HL-60/S4 treated with phorbol 12-myristate 13-acetate at 8.2 ng/mL for 4 days and 3 days (cell line): ENCODE data around the gene UGT2B15.
"Not testable (repeated sequence)": the region's sequence is repeated elsewhere in the genome, so short reads cannot be mapped to it uniquely, and the experiment has no call there.

Experiments used
- in situ Hi-C: fragments of 300-500 bp; cut with MboI; formaldehyde crosslinking; loops from 2 replicates; pipeline ENCODE4 v1.15.0; 2022; ENCODE audit warnings: low sequenced_read_pairs

UGT2B15 gene

DNA sequence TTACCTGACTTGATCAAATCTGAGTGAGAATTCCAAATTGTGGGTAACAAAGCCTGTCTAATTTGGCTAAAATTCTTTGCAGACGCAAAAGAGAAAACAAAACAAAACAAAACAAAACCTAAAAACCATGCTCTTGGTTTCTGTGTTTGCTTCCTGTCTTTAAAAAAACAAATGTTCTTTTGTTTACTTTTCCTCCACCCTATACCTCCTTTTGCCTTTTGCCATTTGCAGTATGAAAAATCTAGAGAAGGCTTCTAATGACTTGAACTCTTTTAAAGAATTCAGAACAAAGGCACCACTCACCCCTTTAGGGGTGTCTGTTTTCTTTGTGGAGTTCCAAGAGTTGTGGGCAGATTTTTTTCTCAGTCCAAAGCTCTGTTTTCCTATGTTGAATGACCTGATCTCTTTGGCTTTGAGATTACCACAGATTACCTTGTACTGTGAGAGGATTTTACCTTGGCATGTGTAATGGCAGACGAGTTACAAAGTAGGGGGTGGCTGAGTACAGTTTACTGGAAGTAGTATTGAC lies 13.9 kb downstream of the UGT2B15 start:
- in situ Hi-C loops, result not testable (repeated sequence)

DNA sequence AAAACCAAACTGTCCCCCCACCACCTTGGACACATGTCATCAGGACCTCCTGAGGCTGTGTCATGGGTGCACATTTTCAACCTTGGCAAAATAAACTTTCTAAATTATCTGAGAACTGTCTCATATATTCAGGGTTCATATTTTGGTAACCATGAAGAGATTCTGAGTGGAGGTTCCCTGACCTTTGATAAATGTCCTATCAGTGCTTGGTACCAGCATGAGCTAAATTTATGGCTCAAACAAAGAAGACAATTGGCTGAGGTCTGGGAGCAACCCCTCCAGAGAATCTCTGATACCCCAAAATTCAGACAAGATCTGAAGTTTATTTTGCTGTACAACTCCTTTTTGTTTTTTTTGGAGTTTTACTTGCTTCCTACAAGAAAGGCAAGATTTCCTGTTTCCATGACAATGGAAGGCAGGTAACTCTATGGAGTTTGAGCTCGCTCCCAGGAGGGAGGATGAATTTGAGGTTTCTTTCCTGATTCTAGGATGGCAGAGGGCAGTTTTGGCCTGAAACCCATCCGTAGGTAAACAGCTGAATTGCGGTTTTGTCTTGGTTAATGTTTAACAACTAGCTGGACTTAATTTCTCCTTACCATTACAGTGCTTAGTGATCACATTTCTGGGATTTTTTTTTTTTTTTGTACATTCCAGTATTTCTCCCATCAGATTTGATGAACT lies 14.5 kb downstream of the UGT2B15 start:
- in situ Hi-C loops, result no loop called here

DNA sequence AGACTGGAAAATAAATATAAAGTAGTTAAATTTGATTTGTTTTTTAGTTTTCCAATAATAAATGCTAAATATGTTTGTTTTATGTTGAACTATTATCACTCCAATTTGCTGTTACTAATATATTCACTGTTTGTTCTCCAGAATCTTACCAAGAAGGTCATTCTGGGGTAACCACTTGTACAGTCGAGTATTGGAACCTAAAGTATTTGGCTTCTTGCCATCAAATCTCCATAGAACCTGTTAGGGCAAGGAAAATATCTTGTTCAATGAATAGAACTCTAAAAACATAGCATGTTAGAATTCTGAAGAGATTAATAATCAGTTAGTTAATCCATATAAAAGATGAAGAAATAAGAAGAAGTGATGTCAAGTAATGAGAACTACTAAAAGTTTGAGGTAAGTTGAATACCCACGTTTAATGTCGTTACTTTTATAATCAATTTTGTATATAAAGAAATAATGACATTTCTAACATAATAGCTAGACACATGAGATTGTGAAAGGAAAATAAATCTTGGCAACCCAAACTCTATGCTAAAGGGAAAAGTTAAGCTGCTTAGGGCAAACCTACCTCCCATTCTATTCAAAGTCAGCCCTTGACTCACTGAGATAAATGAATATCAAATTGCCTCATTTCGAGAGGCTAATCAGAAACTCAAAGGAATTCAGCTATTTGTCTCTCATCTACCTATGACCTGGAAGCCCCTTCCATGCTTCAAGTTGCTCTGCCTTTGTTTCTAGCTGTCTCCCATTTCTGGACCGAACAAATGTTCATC lies 15.3 kb downstream of the UGT2B15 start:
- in situ Hi-C loops, result no loop called here

DNA sequence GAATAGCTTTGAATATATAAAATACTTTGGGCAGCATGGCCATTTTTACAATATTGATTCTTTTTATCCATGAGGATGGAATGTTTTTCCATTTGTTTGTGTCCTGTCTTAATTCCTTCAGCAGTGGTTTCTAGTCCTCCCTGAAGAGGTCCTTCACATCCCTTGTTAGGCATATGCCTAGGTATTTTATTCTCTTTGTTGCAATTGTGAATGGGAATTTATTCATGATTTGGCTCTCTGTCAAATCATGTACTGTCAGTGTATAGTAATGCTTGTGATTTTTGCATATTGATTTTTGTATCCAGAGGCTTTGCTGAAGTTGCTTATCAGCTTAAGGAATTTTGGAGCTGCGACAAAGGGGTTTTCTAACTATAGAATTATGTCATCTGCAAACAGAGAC lies 18.5 kb downstream of the UGT2B15 start:
- in situ Hi-C loops, result no loop called here

DNA sequence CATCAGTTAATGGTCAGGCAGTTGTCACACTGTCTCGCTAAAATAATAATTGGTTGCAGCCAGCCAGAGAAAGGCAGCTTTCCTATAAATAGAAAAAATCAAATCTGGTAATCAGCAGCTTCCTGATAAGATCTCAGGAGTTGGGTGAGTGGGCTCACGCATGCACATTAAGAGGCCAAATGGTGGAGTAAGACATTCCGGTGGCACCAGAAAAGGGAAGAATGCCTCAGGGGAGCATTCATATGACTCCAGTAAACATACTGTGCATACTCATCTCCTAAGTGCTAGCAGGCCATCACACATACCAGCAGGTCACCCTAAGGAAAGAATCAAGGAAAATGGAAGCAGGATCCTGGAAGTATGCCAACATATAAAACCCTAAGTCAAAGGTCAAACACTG lies 40.1 kb downstream of the UGT2B15 start:
- in situ Hi-C loops, result no loop called here

DNA sequence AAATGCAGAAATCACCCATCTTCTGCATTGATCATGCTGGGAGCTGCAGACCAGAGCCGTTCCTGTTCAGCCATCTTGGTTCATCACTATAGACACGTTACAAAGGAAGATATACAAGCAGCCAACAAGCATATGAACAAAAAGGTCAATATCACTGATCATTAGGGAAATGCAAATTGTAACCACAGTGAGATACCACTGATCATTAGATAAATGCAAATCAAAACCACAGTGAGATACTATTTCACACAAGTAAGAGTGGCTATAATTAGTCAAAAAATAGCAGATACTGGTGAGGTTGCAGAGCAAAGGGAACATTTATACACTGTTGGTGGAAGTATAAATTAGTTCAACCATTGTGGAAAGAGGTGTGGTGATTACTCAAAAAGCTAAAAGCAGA lies 47.7 kb downstream of the UGT2B15 start:
- in situ Hi-C loops, result not testable (repeated sequence)

DNA sequence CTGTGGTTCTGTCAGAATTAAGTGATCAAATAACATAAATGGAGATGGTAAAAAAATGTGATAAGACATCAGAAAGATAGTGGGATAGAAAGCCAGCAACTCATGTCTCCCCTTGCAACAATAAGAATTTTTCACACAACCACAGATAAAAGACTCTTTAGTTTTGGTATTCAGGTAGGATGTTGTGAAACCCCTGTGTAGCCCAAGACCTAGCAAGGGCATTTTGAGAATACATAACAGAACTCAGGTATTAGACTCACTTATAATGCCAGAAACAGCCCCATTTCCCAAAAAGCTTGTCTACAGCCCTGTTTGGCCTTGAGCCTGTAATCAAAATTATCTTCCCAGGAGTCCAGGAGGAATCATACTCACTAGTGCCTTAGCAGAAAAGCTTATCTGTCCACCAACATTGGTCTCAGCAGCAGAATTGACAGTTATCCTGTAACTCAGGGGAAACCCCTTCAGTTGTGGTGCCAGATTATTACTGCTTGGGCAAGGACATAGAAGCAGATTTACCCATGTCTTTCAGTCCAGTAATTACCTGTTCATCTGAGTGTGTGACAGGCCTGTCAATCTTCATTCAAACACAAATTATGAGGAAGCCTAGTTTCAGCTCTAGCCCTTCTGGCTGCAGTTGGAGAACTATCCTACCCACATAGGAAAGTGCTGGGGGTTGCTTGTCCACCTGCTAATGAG lies 53.3 kb downstream of the UGT2B15 start:
- in situ Hi-C loops, result no loop called here

DNA sequence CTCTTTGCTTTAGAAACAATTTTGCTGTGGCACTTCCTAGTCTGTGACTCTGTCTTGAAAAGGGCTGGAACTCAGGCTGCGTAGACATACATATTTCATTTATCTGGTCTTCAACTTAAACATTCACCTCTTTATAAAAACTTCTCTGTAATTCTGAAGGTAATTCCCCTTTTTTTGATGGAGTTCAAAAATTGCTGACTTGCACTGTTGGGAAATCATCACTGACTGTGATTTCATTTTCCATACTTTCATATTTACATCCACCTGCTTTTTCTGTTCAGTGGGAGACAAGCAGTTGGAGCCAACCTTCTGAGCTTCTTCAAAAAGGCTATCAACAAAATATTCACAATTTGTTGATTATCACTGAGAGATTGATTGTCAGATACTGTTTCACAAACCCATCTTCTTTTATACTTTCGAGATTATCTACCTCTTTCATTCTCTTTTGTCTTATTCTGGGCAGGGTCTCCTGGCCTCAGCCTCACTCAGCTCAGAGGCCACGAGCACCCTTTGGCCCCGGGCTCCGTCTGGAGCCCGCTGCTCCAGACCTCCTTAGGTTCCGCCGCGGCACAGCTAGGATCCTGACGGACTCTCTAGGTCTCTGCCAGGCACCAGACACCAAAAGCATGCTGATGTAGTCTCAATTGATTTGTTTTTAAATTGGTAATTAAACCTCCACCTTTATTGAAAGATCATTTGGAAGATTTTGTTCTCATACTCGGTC lies 54.6 kb downstream of the UGT2B15 start:
- in situ Hi-C loops, result no loop called here

DNA sequence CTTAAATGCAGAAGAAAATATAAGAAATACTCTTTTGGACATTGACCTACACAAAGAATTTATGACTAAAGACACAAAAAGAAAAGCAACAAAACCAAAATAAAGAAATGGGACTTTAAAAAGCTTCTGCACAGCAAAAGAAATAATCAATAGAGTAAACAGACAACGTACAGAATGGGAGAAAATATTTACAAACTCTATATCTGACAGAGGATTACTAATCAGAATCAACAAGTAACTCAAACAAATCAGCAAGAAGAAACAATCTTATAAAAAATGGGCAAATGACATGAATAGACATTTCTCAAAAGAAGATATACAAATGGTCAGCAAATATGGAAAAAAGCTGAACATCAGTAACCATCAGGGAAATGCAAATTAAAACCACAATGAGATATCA lies 56.7 kb downstream of the UGT2B15 start:
- in situ Hi-C loops, result no loop called here

DNA sequence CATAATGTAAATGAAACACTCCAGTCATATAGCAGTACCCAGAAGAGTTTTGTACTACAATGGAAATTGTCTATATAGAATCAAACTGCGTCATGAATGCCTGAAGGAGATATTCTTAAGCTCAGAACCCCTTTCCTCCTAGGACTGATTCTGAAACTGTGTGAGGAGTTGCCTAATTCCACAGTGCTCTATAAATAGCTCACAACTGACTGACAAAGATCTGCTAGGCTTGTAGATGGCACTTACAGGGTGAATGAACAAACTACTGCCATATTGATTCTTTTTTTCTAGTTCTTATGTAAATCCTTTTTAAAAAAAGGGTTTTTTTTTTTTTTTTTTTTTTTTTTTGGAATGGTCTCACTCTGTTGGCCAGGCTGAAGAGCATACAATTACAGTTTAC lies 64.2 kb downstream of the UGT2B15 start:
- in situ Hi-C loops, result no loop called here

DNA sequence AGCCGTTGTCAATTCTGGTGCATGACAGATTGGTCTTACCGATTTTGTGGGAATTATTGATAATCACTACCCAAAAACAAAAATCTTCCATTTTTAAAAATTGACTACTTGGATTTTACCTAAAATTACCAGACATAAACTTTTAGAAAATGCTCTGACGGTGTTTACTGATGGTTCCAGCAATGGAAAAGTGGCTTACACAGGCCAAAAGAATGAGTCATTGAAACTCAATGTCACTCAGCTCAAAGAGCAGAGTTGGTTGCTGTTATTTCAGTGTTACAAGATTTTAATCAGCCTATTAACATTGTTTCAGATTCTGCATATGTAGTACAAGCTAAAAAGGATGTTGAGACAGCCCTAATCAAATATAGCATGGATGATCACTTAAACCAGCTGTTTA lies 71.3 kb downstream of the UGT2B15 start:
- in situ Hi-C loops, result no loop called here

DNA sequence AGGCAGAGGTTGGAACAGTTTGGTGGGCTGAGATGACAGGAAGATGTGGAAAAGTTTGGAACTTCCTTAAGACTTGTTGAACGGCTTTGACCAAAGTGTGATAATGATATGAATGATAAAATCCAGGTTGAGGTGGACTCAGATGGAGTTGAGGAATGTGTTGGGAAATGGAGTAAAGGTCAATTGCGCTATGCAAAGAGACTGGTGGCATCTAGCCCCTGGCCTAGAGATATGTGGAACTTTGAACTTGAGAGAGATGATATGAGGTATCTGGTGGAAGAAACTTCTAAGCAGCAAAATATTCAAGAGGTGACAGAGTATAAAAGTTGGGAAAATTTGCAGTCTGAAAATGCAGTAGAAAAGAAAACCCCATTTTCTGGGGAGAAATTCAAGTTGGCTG lies 73.0 kb downstream of the UGT2B15 start:
- in situ Hi-C loops, result no loop called here
